Natural killer cell treated with Interleukin-12 subunit alpha and Interleukin-12 subunit beta and Interleukin-15 and Interleukin-18, amount 100 ng/mL, for 72 hours (primary cell): Measurements from ENCODE around the gene BRINP1. TPM values are rescaled to one million over a fixed set of nuclear protein-coding genes. Genes with fewer than 3 reads are reported as not detected.
"Not testable (repeated sequence)": the region's sequence is repeated elsewhere in the genome, so short reads cannot be mapped to it uniquely, and the experiment has no call there.

Experiments
- ATAC-seq, 2 donors: fragments of 150-1000 bp; cut with Tn5 transposase in 1 of 2; sonication (Bioruptor Pico), chemical (Tn5 transposase) in 1 of 2; 2 replicates each; pipeline ENCODE4 v1.10.0; 2021
- DNase-seq: peaks from one replicate; pipeline ENCODE4 v3.0.0; 2022; ENCODE audit warnings: low spot score
- H3K27ac Mint-ChIP-seq, 2 donors: 1 replicate in 1 of 2; 2 replicates in 1 of 2; pipeline ENCODE4 v1.8.0; 2022; ENCODE audit warnings: mixed read lengths in 2 of 2, mild to moderate bottlenecking in 1 of 2, moderate library complexity in 1 of 2
- H3K27me3 Mint-ChIP-seq, 2 donors: 1 replicate in 1 of 2; 2 replicates in 1 of 2; pipeline ENCODE4 v1.8.0; 2022; ENCODE audit warnings: mixed read lengths in 2 of 2
- H3K36me3 Mint-ChIP-seq: one replicate; pipeline ENCODE4 v1.8.0; 2022; ENCODE audit warnings: mixed read lengths
- H3K4me1 Mint-ChIP-seq, 2 donors: 1 replicate in 1 of 2; 2 replicates in 1 of 2; pipeline ENCODE4 v1.8.0; 2022; ENCODE audit warnings: low read depth in 2 of 2, mixed read lengths in 2 of 2, mild to moderate bottlenecking in 1 of 2
- H3K4me3 Mint-ChIP-seq: one replicate; pipeline ENCODE4 v1.8.0; 2022; ENCODE audit warnings: mixed read lengths
- H3K9me3 Mint-ChIP-seq: 2 replicates; pipeline ENCODE4 v1.8.0; 2022; ENCODE audit warnings: mixed read lengths
- total RNA-seq, 2 donors: library from RNA; stranded (reverse); gene quantifications; one replicate each; pipeline ENCODE4 v1.2.3, GENCODE V29; 2022

BRINP1 gene
- total RNA-seq, 2 donors from 2014 or later = not detected

- DNase-seq = no peak
- Mint-ChIP-seq H3K4me1 (no peaks in the 10 kb centered on the region), H3K9me3 (peaks cover 13% of the 10 kb centered on the region), H3K27ac (no peak overlapping the region), H3K36me3 (no peaks in the 10 kb centered on the region), H3K4me3 (no peak overlapping the region), H3K27me3 (no peaks in the 10 kb centered on the region)
- ATAC-seq = no peak
Observed at GRCh38 chr9:119180897-119181296, 188.3 kb downstream of the BRINP1 start.

GRCh38 chr9:119179701-119180100 lies 189.5 kb downstream of the BRINP1 start:
- Mint-ChIP-seq H3K27me3 (no peaks in the 10 kb centered on the region), H3K36me3 (no peaks in the 10 kb centered on the region), H3K4me3 (no peak overlapping the region), H3K4me1 (no peaks in the 10 kb centered on the region), H3K9me3 (peaks cover 13% of the 10 kb centered on the region), H3K27ac (no peak overlapping the region)
- ATAC-seq (no peak), DNase-seq (no peak)

- H3K4me1 Mint-ChIP-seq = no peaks in the 10 kb centered on the region
- H3K9me3 Mint-ChIP-seq = peaks cover 10% of the 10 kb centered on the region
- H3K36me3 Mint-ChIP-seq = no peaks in the 10 kb centered on the region
- ATAC-seq (no peak), DNase-seq (no peak)
- H3K27me3 Mint-ChIP-seq = no peaks in the 10 kb centered on the region
- H3K27ac Mint-ChIP-seq = no peak overlapping the region
- H3K4me3 Mint-ChIP-seq = no peak overlapping the region
Observed at GRCh38 chr9:119177196-119177595, 192.0 kb downstream of the BRINP1 start.

GRCh38 chr9:119175581-119175980 lies 193.7 kb downstream of the BRINP1 start:
- Mint-ChIP-seq H3K27ac (no peak overlapping the region), H3K9me3 (peaks cover 10% of the 10 kb centered on the region), H3K27me3 (no peaks in the 10 kb centered on the region), H3K4me1 (no peaks in the 10 kb centered on the region), H3K4me3 (no peak overlapping the region), H3K36me3 (no peaks in the 10 kb centered on the region)
- DNase-seq (no peak), ATAC-seq (no peak)

GRCh38 chr9:119169222-119169621 lies 200.0 kb downstream of the BRINP1 start:
- not testable (repeated sequence) for H3K4me1 Mint-ChIP-seq, H3K9me3 Mint-ChIP-seq, ATAC-seq, H3K27me3 Mint-ChIP-seq, H3K36me3 Mint-ChIP-seq, H3K27ac Mint-ChIP-seq, DNase-seq, H3K4me3 Mint-ChIP-seq

- H3K36me3 Mint-ChIP-seq = no peaks in the 10 kb centered on the region
Observed at GRCh38 chr9:119167876-119168275, 201.4 kb downstream of the BRINP1 start.

GRCh38 chr9:119167267-119167666 lies 202.0 kb downstream of the BRINP1 start:
- Mint-ChIP-seq H3K4me3 (no peak overlapping the region), H3K27me3 (no peaks in the 10 kb centered on the region), H3K9me3 (peaks cover 2% of the 10 kb centered on the region), H3K4me1 (no peaks in the 10 kb centered on the region), H3K36me3 (no peaks in the 10 kb centered on the region), H3K27ac (no peak overlapping the region)
- DNase-seq = no peak
- ATAC-seq = no peak

More at GRCh38 chr9:119167876-119168275, 201.4 kb downstream of the BRINP1 start:
- H3K27me3 Mint-ChIP-seq = no peaks in the 10 kb centered on the region
- no peak overlapping the region for H3K27ac Mint-ChIP-seq
- DNase-seq = no peak
- no peaks in the 10 kb centered on the region for H3K4me1 Mint-ChIP-seq
- ATAC-seq = no peak
- no peak overlapping the region for H3K4me3 Mint-ChIP-seq
- peaks cover 2% of the 10 kb centered on the region for H3K9me3 Mint-ChIP-seq

GRCh38 chr9:119166096-119166495 lies 203.1 kb downstream of the BRINP1 start:
- no peak overlapping the region for H3K4me3 Mint-ChIP-seq
- no peaks in the 10 kb centered on the region for H3K27me3 Mint-ChIP-seq

GRCh38 chr9:119165131-119165530 lies 204.1 kb downstream of the BRINP1 start:
- no peak for ATAC-seq
- H3K9me3 Mint-ChIP-seq = peaks cover 5% of the 10 kb centered on the region
- H3K4me3 Mint-ChIP-seq = no peak overlapping the region
- no peaks in the 10 kb centered on the region for H3K27me3 Mint-ChIP-seq
- no peak for DNase-seq
- H3K27ac Mint-ChIP-seq = no peak overlapping the region
- no peaks in the 10 kb centered on the region for H3K36me3 Mint-ChIP-seq
- H3K4me1 Mint-ChIP-seq = no peaks in the 10 kb centered on the region

More at GRCh38 chr9:119166096-119166495, 203.1 kb downstream of the BRINP1 start:
- Mint-ChIP-seq H3K4me1 (no peaks in the 10 kb centered on the region), H3K27ac (no peak overlapping the region), H3K36me3 (no peaks in the 10 kb centered on the region), H3K9me3 (peaks cover 5% of the 10 kb centered on the region)
- DNase-seq = no peak
- no peak for ATAC-seq

- DNase-seq = no peak
- Mint-ChIP-seq H3K27me3 (no peaks in the 10 kb centered on the region), H3K36me3 (no peaks in the 10 kb centered on the region), H3K4me3 (no peak overlapping the region), H3K4me1 (no peaks in the 10 kb centered on the region), H3K9me3 (peaks cover 5% of the 10 kb centered on the region), H3K27ac (no peak overlapping the region)
- no peak for ATAC-seq
Observed at GRCh38 chr9:119164716-119165115, 204.5 kb downstream of the BRINP1 start.

GRCh38 chr9:119160551-119160950 lies 208.7 kb downstream of the BRINP1 start:
- peaks cover 14% of the 10 kb centered on the region for H3K9me3 Mint-ChIP-seq
- no peak overlapping the region for H3K4me3 Mint-ChIP-seq
- no peaks in the 10 kb centered on the region for H3K36me3 Mint-ChIP-seq

GRCh38 chr9:119159386-119159785 lies 209.8 kb downstream of the BRINP1 start:
- Mint-ChIP-seq H3K4me1 (no peaks in the 10 kb centered on the region), H3K36me3 (no peaks in the 10 kb centered on the region), H3K27me3 (no peaks in the 10 kb centered on the region), H3K27ac (no peak overlapping the region), H3K4me3 (no peak overlapping the region), H3K9me3 (peaks cover 14% of the 10 kb centered on the region)
- DNase-seq (no peak), ATAC-seq (no peak)

More at GRCh38 chr9:119160551-119160950, 208.7 kb downstream of the BRINP1 start:
- ATAC-seq (no peak), DNase-seq (no peak)
- no peaks in the 10 kb centered on the region for H3K27me3 Mint-ChIP-seq
- no peak overlapping the region for H3K27ac Mint-ChIP-seq
- H3K4me1 Mint-ChIP-seq = no peaks in the 10 kb centered on the region

- DNase-seq (no peak), ATAC-seq (no peak)
- H3K9me3 Mint-ChIP-seq = peaks cover 11% of the 10 kb centered on the region
- H3K27me3 Mint-ChIP-seq = no peaks in the 10 kb centered on the region
- no peaks in the 10 kb centered on the region for H3K4me1 Mint-ChIP-seq
- no peak overlapping the region for H3K27ac Mint-ChIP-seq
- no peak overlapping the region for H3K4me3 Mint-ChIP-seq
- H3K36me3 Mint-ChIP-seq = no peaks in the 10 kb centered on the region
Observed at GRCh38 chr9:119157196-119157595, 212.0 kb downstream of the BRINP1 start.

GRCh38 chr9:119156354-119156753 lies 212.9 kb downstream of the BRINP1 start:
- no peak overlapping the region for H3K4me3 Mint-ChIP-seq
- peaks cover 8% of the 10 kb centered on the region for H3K9me3 Mint-ChIP-seq
- no peak for ATAC-seq
- DNase-seq = no peak
- no peak overlapping the region for H3K27ac Mint-ChIP-seq
- no peaks in the 10 kb centered on the region for H3K36me3 Mint-ChIP-seq
- H3K4me1 Mint-ChIP-seq = no peaks in the 10 kb centered on the region
- H3K27me3 Mint-ChIP-seq = no peaks in the 10 kb centered on the region

- Mint-ChIP-seq H3K4me3 (no peak overlapping the region), H3K9me3 (peaks cover 14% of the 10 kb centered on the region), H3K27me3 (no peaks in the 10 kb centered on the region), H3K36me3 (no peaks in the 10 kb centered on the region), H3K4me1 (no peaks in the 10 kb centered on the region), H3K27ac (no peak overlapping the region)
- ATAC-seq = no peak
- DNase-seq = no peak
Observed at GRCh38 chr9:119154527-119154926, 214.7 kb downstream of the BRINP1 start.
